Testis (tissue), 3 donors: ENCODE data around the gene PILRB. TPM values are rescaled to one million over a fixed set of nuclear protein-coding genes. Genes with fewer than 3 reads are reported as not detected.

Experiments used
- polyA plus RNA-seq: library from polyadenylated mRNA; stranded (reverse); fragments of 350-450 nt; fragmentation: Illumina TruSeq; extraction: RNeasy Lipid Tissue Mini Kit (QIAGEN cat#74804); gene quantifications from one replicate; pipeline ENCODE4 v1.2.3, GENCODE V29; 2014; ENCODE audit warnings: low read depth, low replicate concordance; ENCODE audit not compliant: insufficient read depth
- small RNA-seq, 2 donors: library from RNA; depleted of rRNA; stranded (forward); fragments of <200 nt; gene quantifications; one replicate each; pipeline ENCODE3, GENCODE V24; 2016
- total RNA-seq, 2 donors: library from RNA; depleted of rRNA; stranded (reverse); fragments of >200 nt; gene quantifications; one replicate each; pipeline ENCODE4 v1.2.3, GENCODE V29; 2016

The PILRB gene
- total and polyA plus RNA-seq, 3 donors from 2014 or later, result 126 to 258 (median 155) TPM

Small RNA genes lying within 50 kb of the gene (small RNA-seq; reads per million reads assigned to genes)
- gene RF00019, result 0 reads per million in 2 donors

Other genes starting within 250 kb of the PILRB start
- 100 to 1,000 TPM in 1 of 2 donors, 10 to 100 TPM in 1; 99.1 to 108 TPM for gene TAF6, start 238.8 kb upstream of the PILRB start, total RNA-seq
- gene TAF6, start 238.8 kb upstream of the PILRB start, polyA plus RNA-seq, result 95.4 TPM
- 10 to 100 TPM; 14.3 to 19.3 TPM for gene CNPY4, start 238.5 kb upstream of the PILRB start, total RNA-seq
- 22.2 TPM for gene CNPY4, start 238.5 kb upstream of the PILRB start, polyA plus RNA-seq
- gene MBLAC1, start 231.2 kb upstream of the PILRB start, total RNA-seq, result 10 to 100 TPM in 1 of 2 donors, 1 to 10 TPM in 1; 7.2 to 10.2 TPM
- 2.9 TPM for gene MBLAC1, start 231.2 kb upstream of the PILRB start, polyA plus RNA-seq
- 100 to 1,000 TPM; 144 to 179 TPM for gene LAMTOR4, start 209.2 kb upstream of the PILRB start, total RNA-seq
- gene LAMTOR4, start 209.2 kb upstream of the PILRB start, polyA plus RNA-seq, result 136 TPM
- 10 to 100 TPM; 57.5 to 78.7 TPM for gene TRAPPC14, start 199.4 kb upstream of the PILRB start, total RNA-seq
- 71.8 TPM for gene TRAPPC14, start 199.4 kb upstream of the PILRB start, polyA plus RNA-seq
- gene GAL3ST4, start 189.5 kb upstream of the PILRB start, total RNA-seq, result 10 to 100 TPM; 11.6 to 12.4 TPM
- gene GAL3ST4, start 189.5 kb upstream of the PILRB start, polyA plus RNA-seq, result 8.9 TPM
- 10 to 100 TPM; 12.7 to 20.7 TPM for gene GPC2, start 180.7 kb upstream of the PILRB start, total RNA-seq
- 17.7 TPM for gene GPC2, start 180.7 kb upstream of the PILRB start, polyA plus RNA-seq
- gene STAG3, start 180.2 kb upstream of the PILRB start, total RNA-seq, result 100 to 1,000 TPM; 105 to 224 TPM
- 281 TPM for gene STAG3, start 180.2 kb upstream of the PILRB start, polyA plus RNA-seq
- gene PVRIG, start 138.2 kb upstream of the PILRB start, total RNA-seq, result 1 to 10 TPM; 3.0 to 3.3 TPM
- gene PVRIG, start 138.2 kb upstream of the PILRB start, polyA plus RNA-seq, result 2.6 TPM
- gene SPDYE3, start 50.4 kb upstream of the PILRB start, total RNA-seq, result 1 to 10 TPM; 2.8 to 5.7 TPM
- gene SPDYE3, start 50.4 kb upstream of the PILRB start, polyA plus RNA-seq, result 3.9 TPM
- 10 to 100 TPM; 12.0 to 18.0 TPM for gene PILRA, start 15.4 kb downstream of the PILRB start, total RNA-seq
- 16.3 TPM for gene PILRA, start 15.4 kb downstream of the PILRB start, polyA plus RNA-seq
- 100 to 1,000 TPM in 1 of 2 donors, 10 to 100 TPM in 1; 83.5 to 145 TPM for gene ZCWPW1, start 70.6 kb downstream of the PILRB start, total RNA-seq
- 96.5 TPM for gene ZCWPW1, start 70.6 kb downstream of the PILRB start, polyA plus RNA-seq
- 10 to 100 TPM; 74.6 to 89.3 TPM for gene MEPCE, start 71.7 kb downstream of the PILRB start, total RNA-seq
- gene MEPCE, start 71.7 kb downstream of the PILRB start, polyA plus RNA-seq, result 182 TPM
- gene PPP1R35, start 78.4 kb downstream of the PILRB start, total RNA-seq, result 100 to 1,000 TPM in 1 of 2 donors, 10 to 100 TPM in 1; 97.6 to 128 TPM
- 76.4 TPM for gene PPP1R35, start 78.4 kb downstream of the PILRB start, polyA plus RNA-seq
- 10 to 100 TPM; 34.0 to 45.8 TPM for gene SPACDR, start 106.1 kb downstream of the PILRB start, total RNA-seq
- 84.9 TPM for gene SPACDR, start 106.1 kb downstream of the PILRB start, polyA plus RNA-seq
- 100 to 1,000 TPM; 135 to 165 TPM for gene TSC22D4, start 121.1 kb downstream of the PILRB start, total RNA-seq
- gene TSC22D4, start 121.1 kb downstream of the PILRB start, polyA plus RNA-seq, result 57.4 TPM
- 10 to 100 TPM; 24.7 to 27.3 TPM for gene NYAP1, start 125.8 kb downstream of the PILRB start, total RNA-seq
- 15.7 TPM for gene NYAP1, start 125.8 kb downstream of the PILRB start, polyA plus RNA-seq
- 10 to 100 TPM; 62.0 to 67.2 TPM for gene AGFG2, start 181.1 kb downstream of the PILRB start, total RNA-seq
- gene AGFG2, start 181.1 kb downstream of the PILRB start, polyA plus RNA-seq, result 51.4 TPM
- 10 to 100 TPM; 28.4 to 29.9 TPM for gene SAP25, start 215.8 kb downstream of the PILRB start, total RNA-seq
- gene SAP25, start 215.8 kb downstream of the PILRB start, polyA plus RNA-seq, result 30.3 TPM
- 100 to 1,000 TPM; 314 to 378 TPM for gene LRCH4, start 228.0 kb downstream of the PILRB start, total RNA-seq
- 159 TPM for gene LRCH4, start 228.0 kb downstream of the PILRB start, polyA plus RNA-seq
- 10 to 100 TPM; 37.5 to 74.5 TPM for gene FBXO24, start 228.2 kb downstream of the PILRB start, total RNA-seq
- 112 TPM for gene FBXO24, start 228.2 kb downstream of the PILRB start, polyA plus RNA-seq
- 10 to 100 TPM; 26.0 to 30.2 TPM for gene PCOLCE, start 244.2 kb downstream of the PILRB start, total RNA-seq
- gene PCOLCE, start 244.2 kb downstream of the PILRB start, polyA plus RNA-seq, result 104 TPM